Forelimb muscle (tissue), 1 donor: Measurements from ENCODE around the gene MOCOS. TPM values are rescaled to one million over a fixed set of nuclear protein-coding genes. Genes with fewer than 3 reads are reported as not detected.
"Not testable (repeated sequence)": the region's sequence is repeated elsewhere in the genome, so short reads cannot be mapped to it uniquely, and the experiment has no call there.

ENCODE experiments used
- DNase-seq: peaks from one replicate; pipeline ENCODE4 v3.0.0-alpha.2; 2013; ENCODE audit warnings: low read depth
- polyA plus RNA-seq: library from polyadenylated mRNA; unstranded; fragments of 120-200 nt; gene quantifications from one replicate; pipeline ENCODE4 v1.2.1, GENCODE V29; 2013; ENCODE audit not compliant: insufficient read length

Gene MOCOS, protein sequence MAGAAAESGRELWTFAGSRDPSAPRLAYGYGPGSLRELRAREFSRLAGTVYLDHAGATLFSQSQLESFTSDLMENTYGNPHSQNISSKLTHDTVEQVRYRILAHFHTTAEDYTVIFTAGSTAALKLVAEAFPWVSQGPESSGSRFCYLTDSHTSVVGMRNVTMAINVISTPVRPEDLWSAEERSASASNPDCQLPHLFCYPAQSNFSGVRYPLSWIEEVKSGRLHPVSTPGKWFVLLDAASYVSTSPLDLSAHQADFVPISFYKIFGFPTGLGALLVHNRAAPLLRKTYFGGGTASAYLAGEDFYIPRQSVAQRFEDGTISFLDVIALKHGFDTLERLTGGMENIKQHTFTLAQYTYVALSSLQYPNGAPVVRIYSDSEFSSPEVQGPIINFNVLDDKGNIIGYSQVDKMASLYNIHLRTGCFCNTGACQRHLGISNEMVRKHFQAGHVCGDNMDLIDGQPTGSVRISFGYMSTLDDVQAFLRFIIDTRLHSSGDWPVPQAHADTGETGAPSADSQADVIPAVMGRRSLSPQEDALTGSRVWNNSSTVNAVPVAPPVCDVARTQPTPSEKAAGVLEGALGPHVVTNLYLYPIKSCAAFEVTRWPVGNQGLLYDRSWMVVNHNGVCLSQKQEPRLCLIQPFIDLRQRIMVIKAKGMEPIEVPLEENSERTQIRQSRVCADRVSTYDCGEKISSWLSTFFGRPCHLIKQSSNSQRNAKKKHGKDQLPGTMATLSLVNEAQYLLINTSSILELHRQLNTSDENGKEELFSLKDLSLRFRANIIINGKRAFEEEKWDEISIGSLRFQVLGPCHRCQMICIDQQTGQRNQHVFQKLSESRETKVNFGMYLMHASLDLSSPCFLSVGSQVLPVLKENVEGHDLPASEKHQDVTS
- polyA plus RNA-seq: 0.14 TPM

DNA sequence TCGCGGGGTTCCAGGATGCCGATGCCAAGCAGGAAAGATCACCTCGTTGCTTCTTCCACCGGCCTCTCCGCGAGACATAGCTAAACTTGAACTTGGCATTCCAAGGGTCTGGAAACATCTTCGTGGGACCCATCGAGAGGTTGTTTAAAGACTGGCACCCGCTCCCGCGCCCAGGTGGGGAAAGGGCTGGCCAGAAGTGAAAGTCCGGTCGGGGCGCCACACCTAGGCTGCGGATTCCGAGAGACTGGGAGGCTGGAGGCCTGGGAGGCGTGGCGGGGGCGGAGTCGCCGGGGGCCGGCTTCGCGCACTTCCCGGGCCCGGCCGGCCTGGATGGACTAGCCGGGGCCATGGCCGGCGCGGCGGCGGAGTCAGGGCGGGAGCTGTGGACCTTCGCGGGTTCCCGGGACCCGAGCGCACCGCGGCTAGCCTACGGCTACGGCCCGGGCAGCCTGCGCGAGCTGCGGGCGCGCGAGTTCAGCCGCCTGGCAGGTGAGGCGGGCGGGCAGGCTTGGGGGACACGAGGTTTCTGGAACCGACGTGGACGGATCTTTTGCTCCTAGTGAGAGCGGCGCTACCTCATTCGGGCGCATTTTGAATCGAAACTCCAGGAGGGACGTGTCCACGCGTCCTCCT is at the start of gene MOCOS:
Gene MOCOS (plus strand): TSS at position 305 of the 633 bp plus-strand sequence. CDS start 43 bp downstream, at position 348.
- DNase-seq: peak; percentile 11

DNA sequence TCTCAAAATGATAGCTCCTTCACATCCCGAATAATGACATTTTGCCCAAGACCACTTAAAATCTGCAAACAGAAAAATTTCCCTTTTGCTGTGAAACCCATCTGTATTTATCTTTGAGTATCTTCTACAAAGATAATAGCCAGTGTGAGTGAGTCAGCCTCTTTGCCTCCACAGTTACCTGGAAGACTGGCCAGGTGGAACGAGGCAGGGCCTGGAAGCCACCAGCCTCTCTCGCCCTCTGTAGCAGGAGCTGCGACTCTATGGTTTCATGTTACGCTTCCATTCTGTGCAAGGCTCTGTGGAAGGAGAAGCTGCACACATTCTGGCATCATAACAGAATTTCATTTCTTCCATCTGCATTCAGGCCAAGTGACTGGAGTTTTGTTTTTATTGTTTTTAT is 48.1 kb upstream of the MOCOS start:
- DNase-seq: no peak

DNA sequence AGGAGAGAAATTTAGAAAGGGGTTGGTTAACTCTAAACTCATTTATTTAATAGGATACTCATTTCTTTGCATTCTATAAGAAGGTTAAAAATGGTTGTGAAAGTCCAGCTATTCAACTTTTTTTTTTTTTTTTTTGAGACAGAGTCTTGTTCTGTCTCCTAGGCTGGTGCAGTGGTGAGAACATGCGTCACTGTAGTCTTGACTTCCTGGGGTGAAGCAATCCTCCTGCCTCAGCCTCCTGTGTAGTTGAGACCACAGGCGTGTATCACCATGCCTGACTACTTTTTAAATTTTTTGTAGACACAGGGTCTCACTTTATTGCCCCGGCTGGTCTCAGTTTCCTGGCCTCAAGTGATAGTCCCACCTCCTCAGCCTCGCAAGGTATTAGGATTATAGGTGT is 45.7 kb upstream of the MOCOS start:
- no peak for DNase-seq

DNA sequence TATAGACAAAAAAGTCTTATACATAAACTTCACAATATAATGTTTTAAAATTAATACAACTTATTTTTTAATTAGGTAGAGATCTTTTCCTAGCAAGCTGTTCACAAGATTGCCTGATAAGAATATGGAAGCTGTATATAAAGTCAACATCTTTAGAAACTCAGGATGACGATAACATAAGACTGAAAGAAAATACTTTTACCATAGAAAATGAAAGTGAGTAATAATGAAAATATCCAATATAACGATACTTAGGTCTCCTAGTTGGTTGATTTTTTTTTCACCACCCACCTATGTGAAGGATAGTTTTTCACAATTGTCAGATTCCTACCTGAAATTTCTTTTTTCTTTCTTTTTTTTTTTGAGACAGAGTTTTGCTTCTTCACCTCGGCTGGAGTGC is 44.5 kb upstream of the MOCOS start:
- DNase-seq: no peak

DNA sequence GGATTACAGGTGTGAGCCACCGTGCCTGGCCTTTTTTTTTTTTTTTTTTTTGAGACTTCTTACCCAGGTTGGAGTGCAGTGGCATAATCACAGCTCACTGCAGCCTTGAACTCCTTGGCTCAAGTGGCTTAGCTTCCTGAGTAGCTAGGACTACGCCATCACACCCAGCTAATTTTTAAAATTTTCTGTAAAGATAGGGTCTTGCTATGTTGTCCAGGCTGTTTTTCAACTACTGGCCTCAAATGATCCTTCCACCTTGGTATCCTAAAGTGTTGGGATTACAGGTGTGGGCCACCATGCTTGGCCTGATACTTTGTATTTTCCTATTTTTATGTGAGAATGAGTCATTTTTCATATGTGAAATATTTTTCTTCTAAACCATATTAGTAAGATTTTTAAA is 43.9 kb upstream of the MOCOS start:
- DNase-seq: no peak

DNA sequence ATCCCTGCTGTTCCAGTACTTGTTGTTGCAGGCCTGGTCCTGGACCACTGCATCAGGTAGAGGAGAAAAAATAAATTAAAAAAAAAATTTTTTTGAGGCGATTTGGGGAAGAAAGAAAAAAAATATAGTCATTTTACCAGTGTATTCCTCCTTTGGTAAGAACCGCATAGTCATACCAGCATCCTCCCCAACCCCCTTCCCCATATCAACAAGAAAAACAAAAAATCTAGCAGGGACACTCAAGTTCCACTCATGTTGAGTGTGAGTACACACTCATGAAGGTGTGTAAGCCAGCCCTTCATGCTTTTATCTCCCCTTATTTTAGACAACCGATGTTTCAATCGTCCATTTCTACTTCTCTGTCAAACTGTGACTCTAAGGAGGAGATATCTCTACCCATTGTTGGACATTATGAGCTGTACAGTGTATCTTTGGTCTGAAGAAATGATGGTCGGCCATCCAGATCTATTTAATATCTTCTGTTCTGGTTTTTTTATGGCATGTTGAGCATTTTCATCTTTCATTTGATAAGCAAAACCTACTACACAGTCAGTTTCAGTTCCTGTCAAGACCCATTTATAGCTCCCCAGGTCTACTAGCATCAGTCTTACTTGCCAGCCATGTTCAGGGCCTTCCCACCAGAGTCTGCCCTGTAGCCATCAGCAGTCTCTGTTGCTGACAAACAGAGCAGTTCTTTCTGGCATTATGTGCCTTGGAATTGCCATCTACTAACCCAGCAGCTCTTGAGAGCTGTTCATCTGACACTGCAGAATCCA is 37.6 kb upstream of the MOCOS start:
- no peak for DNase-seq

DNA sequence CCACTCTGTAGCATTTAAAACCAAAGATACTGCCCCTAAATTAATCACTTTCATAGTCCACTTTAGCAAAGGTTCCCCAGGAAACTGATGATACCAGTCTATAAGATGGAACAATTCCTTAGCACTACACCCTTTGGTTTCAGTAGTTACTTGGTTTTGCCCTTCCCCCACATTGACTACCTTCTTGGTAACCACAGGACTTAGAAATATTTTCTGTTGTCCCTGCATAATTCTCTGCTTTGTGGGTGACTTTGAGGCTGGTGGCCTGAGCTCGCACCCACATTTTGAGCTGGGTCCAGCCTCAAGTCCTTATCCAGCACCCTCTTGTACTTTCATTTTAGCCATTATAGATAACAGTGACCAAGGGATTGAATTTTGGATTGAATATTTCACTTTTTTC is 34.5 kb upstream of the MOCOS start:
- DNase-seq: no peak

DNA sequence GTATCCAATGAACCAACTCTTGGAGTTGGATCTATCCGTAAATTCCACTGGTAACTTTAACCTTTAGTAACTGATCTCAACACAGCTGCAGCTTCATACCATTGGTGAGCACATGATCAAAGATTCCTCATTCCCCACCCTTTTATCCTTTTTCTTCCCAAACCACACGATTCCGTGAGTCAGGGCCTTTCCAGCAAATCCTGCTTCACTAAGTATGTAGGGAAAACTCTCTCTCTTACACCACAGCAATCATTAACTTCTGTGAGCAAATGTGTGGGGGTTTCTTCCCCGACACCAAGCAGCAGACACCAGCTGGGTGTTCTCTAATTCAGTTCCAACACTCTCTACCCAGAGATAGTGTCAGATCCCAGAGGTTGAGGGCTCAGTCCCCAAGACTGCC is 34.1 kb upstream of the MOCOS start:
- no peak for DNase-seq

DNA sequence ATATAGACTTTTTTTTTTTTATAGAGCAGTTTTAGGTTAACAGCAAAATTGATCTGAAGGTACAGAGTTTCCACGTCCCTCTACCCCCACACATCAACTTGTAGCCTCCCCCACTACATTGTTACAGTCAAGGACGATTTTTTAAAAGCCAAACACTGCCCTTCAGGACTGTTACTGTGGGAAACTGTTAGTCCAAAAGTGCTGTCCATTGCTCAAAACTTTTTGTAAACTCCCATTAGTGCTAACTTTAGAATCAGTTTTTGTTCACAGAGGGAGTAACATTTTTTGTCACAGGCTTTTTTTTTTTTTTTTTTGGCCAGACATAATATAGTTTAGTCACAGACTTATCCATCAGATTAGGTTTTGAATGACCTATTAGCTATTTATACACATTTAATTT is 33.5 kb upstream of the MOCOS start:
- no peak for DNase-seq

DNA sequence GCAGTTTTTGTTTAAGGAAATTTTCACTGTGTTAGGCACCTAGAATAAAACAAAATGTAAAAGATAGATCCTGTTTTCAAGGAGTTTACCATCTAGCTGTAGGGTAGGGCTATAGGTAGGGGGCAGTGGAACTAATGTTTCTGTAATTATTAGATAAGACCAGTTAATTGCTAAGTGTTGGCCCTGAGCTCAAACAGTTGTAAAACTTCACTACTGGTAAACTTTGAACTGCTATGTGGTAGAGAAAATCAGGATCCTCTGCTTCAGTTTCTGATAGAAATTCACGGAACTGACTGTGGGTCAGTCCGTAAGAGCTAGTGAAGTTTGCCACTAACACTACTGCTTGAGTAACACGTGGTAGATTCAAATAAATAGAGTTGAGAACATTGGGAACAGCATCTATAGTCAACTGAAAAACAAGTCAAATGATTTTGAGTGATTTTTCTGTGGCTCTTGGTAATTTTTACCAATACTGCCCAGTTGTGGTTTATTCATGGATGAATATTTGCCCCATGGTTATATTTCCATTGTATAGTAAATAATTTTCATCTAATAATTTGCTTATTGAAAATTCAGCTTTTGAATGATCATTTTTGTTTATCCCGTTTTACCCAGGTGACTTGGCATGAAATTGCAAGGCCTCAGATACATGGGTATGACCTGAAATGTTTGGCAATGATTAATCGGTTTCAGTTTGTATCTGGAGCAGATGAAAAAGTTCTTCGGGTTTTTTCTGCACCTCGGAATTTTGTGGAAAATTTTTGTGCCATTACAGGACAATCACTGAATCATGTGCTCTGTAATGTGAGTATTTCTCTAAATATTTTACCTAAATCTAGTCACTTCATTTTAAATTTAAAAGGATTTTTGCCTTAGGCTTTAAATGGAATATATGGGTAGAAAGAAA is 31.2 kb upstream of the MOCOS start:
- DNase-seq: no peak

DNA sequence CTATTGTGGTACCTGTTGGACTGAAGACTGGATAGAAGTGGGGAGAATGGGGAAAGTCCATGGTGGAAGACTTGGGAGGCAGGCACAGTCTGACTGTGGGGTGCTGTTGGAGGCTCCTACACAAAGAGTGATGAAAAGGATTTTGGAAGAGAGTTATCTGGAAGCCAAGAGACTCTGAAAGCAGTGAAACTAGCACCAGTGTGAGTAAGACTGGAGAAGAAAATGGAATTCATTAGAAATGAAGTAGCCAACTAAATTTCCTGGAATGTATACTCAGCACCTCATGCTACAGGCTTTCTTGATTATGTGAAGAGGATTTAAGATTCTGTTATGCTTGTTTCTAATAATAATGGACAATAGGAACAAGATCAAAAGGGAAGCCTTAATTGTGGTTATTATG is 29.9 kb upstream of the MOCOS start:
- DNase-seq: no peak

DNA sequence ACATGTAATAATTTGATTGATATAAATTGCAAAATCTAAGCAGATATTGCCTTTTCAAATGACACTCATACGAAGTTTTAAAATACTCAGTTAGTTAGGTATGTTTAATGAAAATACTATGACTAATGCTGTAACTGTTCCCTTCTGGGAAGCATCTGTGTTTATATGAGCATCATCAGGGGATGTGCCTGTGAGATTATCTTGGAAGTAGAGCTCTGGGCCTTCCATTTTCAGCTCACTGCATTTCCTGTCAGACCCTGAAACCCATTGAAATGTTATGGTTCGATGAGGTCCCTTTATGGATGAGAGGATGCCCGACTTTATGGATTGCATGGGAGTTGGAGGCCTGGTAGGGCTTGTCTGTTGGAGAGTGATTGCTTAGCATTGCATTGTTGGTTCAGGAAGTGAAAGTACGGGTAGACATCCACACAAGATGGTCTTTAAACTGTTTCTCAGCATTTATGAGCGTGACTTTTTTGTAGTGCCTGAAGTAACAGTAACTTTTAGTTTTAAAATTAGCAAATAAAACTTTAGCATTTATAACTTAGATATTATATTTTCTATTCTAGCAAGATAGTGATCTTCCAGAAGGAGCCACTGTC is 28.9 kb upstream of the MOCOS start:
- no peak for DNase-seq

DNA sequence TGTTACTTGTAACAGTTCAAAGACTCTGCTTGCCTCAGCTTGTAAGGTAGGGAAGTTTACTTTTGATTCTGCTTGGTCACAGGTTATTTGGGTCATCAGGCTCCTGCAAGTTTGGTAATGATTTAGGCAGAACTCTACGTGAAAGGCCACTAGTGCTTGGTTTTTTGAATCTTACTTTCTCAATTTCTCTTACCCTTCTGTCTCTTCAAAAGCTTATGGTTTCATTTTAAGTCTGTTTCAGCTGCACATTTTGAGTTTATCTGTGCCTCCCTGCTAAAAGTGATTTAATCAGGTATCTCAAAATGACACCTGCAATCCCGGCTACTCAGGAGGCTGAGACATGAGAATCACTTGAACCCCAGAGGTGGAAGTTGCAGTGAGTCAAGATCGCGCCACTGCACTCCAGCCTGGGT is 26.3 kb upstream of the MOCOS start:
- no peak for DNase-seq

DNA sequence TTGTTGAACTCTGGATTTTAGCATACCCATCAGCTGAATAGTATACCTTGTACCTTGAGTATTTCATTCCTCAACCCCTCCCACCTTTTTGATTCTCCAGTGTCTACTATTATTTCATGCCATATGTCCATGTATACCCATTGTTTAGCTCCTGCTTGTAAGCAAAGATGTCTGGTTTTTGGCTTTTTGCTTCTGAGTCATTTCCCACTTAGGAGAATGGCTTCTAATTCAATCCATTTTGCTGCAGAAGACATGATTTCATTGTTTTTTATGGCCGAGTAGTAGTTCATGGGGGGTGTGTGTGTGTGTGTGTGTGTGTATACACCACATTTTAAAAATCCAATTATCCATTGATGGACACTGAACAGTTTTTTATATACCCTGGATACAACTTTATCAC is 24.3 kb upstream of the MOCOS start:
- no peak for DNase-seq

DNA sequence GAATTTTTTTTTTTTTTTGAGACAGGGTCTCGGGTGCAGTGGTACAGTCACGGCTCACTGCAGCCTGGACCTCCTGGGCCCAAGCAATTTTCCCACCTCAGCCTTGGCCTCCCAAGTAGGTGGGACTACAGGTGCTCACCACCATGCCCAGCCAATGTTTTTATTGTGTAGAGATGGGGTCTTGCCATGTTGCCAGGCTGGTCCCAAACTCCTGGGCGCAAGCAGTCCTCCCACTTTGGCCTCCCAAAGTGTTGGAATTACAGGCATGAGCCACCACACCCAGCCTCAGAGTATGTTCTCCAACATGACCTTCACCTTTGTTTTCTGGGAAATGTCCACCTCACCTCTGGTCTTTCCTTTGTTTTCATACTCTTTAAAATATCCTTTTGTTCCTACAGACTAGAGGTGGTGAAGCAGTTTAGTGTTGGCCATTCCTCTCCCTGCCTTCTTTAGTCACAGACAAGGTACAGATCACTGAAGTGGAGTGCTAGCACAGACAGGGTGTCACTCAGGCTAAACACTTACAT is 19.5 kb upstream of the MOCOS start:
- DNase-seq: no peak

DNA sequence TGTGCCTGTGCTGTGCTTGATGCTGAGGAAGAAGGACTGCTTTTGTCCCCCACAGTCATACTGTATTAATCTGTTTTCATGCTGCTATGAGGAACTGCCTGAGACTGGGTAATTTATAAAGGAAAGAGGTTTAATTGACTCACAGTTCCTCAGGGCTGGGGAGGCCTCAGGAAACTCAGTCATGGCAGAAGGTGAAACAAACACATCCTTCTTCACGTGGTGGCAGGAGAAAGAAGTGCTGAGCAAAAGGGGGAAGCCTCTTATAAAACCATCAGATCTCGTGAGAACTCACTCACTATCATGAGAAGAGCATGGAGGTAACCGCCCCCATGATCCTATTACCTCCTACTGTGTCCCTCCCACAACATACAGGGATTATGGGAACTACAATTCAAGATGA is 19.0 kb upstream of the MOCOS start:
- not testable (repeated sequence) for DNase-seq

DNA sequence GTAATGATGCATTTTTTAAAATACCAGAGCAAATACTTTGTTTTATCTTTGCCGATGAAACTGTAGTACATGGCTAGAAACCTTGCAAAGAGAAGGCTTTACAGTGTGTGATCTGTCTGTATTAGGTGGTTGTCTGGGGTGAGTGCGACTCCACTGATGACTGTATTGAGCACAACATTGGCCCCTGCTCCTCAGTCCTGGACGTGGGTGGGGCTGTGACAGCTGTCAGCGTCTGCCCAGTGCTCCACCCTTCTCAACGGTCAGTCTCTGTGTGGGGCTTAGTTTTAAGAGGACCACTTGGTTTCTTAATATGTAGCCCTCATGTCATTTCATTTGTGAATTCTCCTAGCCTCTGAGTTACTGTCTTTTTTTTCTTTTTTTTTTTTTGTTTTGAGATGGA is 17.4 kb upstream of the MOCOS start:
- DNase-seq: no peak

DNA sequence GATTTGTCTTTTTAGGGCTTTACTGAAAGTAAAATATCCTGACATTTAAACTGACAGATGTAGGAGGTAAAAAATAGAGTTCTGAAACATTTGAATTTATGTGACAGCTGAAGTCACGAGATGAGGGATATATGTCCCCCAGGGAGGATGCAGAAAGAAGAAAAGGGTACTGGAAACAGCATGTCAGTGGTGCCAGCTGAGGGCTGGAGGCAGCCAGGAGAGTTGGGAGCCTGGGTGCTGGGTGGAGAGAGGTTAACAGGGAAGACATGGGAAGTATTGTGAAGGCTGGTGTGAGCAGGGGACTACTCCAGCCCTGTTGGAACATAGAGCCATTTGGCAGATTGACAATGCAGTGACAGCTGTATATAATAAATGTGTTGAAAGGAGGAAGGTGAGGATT is 11.8 kb upstream of the MOCOS start:
- no peak for DNase-seq

DNA sequence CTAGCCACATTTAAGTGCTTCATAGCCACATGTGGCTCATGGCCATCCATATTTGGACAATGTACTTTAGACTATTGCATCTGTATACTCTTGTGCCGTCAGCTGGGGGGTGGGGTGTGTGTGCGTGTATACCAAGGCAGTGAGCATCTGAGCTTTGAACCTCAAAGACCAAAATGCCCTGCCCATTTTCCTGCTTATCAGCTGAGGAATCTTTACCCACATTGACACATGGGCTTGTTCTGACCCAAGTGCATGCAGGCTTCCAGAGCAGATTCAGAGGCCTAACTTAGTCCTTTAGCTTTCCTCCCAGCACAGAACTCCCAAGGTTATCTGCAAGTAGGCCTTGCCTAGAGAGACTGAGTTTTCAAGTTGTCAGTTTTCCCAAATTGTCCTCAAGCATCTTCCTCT is 11.1 kb upstream of the MOCOS start:
- DNase-seq: no peak

DNA sequence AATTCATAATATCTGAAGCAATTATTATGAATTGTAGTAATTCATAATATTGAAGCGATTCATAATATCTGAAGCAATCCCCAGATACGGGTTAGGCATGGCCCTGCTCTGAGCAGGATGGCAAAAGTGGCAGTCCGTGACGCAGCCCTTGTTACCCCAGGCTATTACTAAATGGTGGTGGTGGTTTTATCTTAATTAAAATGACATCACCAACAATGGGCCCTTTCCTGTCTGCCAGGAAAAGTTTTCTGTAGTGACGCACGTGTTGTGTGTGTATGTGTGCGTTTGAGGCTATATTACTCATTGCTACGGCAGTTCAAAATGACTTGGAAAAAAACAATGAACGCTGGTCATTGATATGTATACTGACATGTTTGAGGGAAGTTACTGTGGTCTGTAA is 10.6 kb upstream of the MOCOS start:
- DNase-seq: no peak
